HG02885 (cell line): Measurements from ENCODE around the gene PPIP5K1.
"Not testable (repeated sequence)": the region's sequence is repeated elsewhere in the genome, so short reads cannot be mapped to it uniquely, and the experiment has no call there.

Source experiments
- ATAC-seq: cut with Tn5 transposase; IDR thresholded peaks from one replicate; pipeline ENCODE4 v1.9.1; 2021; ENCODE audit warnings: mild to moderate bottlenecking; ENCODE audit not compliant: unreplicated experiment, poor library complexity

PPIP5K1 gene

GRCh38 chr15:43547539-43547938, 42.5 kb downstream of the PPIP5K1 start:
- ATAC-seq: no peak

GRCh38 chr15:43545426-43545825, 44.6 kb downstream of the PPIP5K1 start:
- ATAC-seq: no peak

- ATAC-seq: no peak
Observed at GRCh38 chr15:43544266-43544665, 45.7 kb downstream of the PPIP5K1 start.

- no peak for ATAC-seq
Observed at GRCh38 chr15:43541785-43542184, 48.2 kb downstream of the PPIP5K1 start.

- no peak for ATAC-seq
Observed at GRCh38 chr15:43538091-43538490, 51.9 kb downstream of the PPIP5K1 start.

GRCh38 chr15:43534897-43535296, 55.1 kb downstream of the PPIP5K1 start:
- ATAC-seq: no peak

- ATAC-seq: not testable (repeated sequence)
Observed at GRCh38 chr15:43532826-43533225, 57.2 kb downstream of the PPIP5K1 start.

GRCh38 chr15:43531018-43531670, 58.9 kb downstream of the PPIP5K1 start:
- ATAC-seq: no peak

GRCh38 chr15:43529587-43530345, 60.2 kb downstream of the PPIP5K1 start:
- ATAC-seq: no peak

GRCh38 chr15:43529141-43529540, 60.9 kb downstream of the PPIP5K1 start:
- no peak for ATAC-seq

- ATAC-seq: no peak
Observed at GRCh38 chr15:43528542-43529007, 61.4 kb downstream of the PPIP5K1 start.

GRCh38 chr15:43527802-43528541, 62.0 kb downstream of the PPIP5K1 start:
- ATAC-seq: no peak

GRCh38 chr15:43527016-43527801, 62.8 kb downstream of the PPIP5K1 start:
- ATAC-seq: no peak

- ATAC-seq: no peak
Observed at GRCh38 chr15:43526261-43526930, 63.6 kb downstream of the PPIP5K1 start.

GRCh38 chr15:43525131-43525530, 64.9 kb downstream of the PPIP5K1 start:
- ATAC-seq: no peak

- no peak for ATAC-seq
Observed at GRCh38 chr15:43524254-43524845, 65.7 kb downstream of the PPIP5K1 start.

GRCh38 chr15:43523646-43524045, 66.4 kb downstream of the PPIP5K1 start:
- no peak for ATAC-seq

GRCh38 chr15:43522247-43522646, 67.8 kb downstream of the PPIP5K1 start:
- no peak for ATAC-seq

- ATAC-seq: no peak
Observed at GRCh38 chr15:43521419-43521818, 68.6 kb downstream of the PPIP5K1 start.
